ENCODE measurements around the gene MT1E. TPM values are rescaled to one million over a fixed set of nuclear protein-coding genes. Genes with fewer than 3 reads are reported as not detected.
"Not testable (repeated sequence)": the region's sequence is repeated elsewhere in the genome, so short reads cannot be mapped to it uniquely, and the experiment has no call there.

MT1E gene
- total and polyA plus RNA-seq, 12 donors, result 105 to 1,395 (median 413) TPM

DNA sequence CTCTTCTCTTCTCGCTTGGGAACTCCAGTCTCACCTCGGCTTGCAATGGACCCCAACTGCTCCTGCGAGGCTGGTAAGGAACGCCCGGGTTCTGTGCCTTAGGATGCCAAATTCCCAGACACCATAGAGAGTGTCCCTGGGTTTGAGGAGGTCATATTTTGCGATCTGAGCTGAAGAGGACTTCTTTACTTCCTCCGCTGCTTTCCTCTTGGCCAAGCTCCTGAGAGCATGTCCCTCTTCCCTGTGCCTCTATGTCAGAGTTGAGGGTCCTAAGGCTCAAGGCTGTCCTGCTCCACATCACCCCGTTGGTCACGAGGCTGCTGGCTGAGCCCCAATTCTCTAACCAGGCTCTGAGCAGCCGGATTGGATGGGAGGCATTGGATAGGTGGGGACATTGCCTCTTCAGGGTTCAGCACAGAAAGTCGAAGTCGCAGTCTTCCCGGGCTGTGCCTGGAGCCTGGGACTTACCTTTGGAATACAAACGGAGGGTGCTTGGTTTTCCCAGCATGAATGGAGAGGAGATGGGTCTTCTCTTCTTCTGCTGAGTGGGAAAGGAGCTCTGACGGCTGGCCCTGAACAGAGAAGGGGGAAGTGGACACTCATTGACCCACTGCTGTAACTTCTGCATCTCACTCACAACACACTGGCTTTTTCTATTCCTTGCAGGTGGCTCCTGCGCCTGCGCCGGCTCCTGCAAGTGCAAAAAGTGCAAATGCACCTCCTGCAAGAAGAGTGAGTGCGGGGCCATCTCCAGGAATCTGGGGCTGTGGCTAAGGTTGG, 44.4 kb downstream of the MT1E start:
- Histone ChIP-seq H3K27ac (no peak overlapping the region), H3K27me3 (peaks cover 10% of the 10 kb centered on the region), H3K4me1 (replicated peaks in 1 of 2) (peaks cover 0 to 7% of the 10 kb centered on the region in 2 donors), H3K9me3 (replicated peaks in 1 of 3) (no peaks in the 10 kb centered on the region), H3K36me3 (replicated peaks in 1 of 2) (no peaks in the 10 kb centered on the region), H3K4me3 (no peak overlapping the region)
- TF ChIP-seq POLR2A (IDR thresholded peaks at IDR 0.05), result no peak
- TF ChIP-seq CTCF (IDR thresholded peaks at IDR 0.05), result no peak
- 39 to 61% (median 44%) methylated on average over 18 to 19 of the region's 19 CpGs for WGBS, 4 donors
- intact Hi-C loops (cut with DNase I), result no loop called here
- DNase-seq, result no peak

GRCh38 chr16:56670620-56670934, 45.0 kb downstream of the MT1E start:
- Histone ChIP-seq H3K36me3 (replicated peaks in 1 of 2) (no peaks in the 10 kb centered on the region), H3K4me1 (replicated peaks in 1 of 2) (peaks cover 0 to 7% of the 10 kb centered on the region in 2 donors), H3K9me3 (replicated peaks in 1 of 3) (no peaks in the 10 kb centered on the region), H3K27me3 (peaks cover 10% of the 10 kb centered on the region), H3K4me3 (no peak overlapping the region), H3K27ac (no peak overlapping the region)
- intact Hi-C loops (cut with DNase I), result no loop called here
- 56 to 84% (median 73%) methylated on average over 2 of the region's 2 CpGs for WGBS, 4 donors
- no peak for DNase-seq
- no peak for TF ChIP-seq CTCF (IDR thresholded peaks at IDR 0.05)

- intact Hi-C loops (cut with DNase I); H3K36me3 ChIP-seq (replicated peaks in 1 of 2); H3K4me3 ChIP-seq; H3K9me3 ChIP-seq (replicated peaks in 1 of 3); DNase-seq; H3K27ac ChIP-seq: not testable (repeated sequence)
- H3K27me3 ChIP-seq, result peaks cover 10% of the 10 kb centered on the region
- H3K4me1 ChIP-seq (replicated peaks in 1 of 2), result peaks cover 0 to 10% of the 10 kb centered on the region in 2 donors
- WGBS, 4 donors, result 29 to 48% (median 36%) methylated on average over 2 of the region's 2 CpGs
These were observed 46.1 kb downstream of the MT1E start for GRCh38 chr16:56671691-56672090.

DNA sequence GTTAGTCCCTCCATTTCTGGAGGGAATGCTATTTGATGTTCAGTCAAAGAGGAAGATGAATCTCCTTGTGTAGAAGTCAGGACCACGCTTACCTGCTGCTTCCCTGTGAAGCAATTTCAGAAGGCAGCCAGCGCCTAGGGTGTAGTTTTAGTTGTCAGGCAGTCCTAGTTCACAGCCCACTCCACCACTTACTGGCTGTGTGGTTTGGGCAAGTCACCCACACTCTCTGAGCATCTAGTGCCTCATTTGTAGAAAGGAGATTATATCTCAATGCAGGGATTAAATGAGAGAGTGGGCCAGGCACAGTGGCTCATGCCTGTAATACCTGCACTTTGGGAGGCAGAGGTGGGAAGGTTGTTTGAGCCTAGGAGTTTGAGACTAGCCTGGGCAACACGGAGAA, 46.6 kb downstream of the MT1E start:
- intact Hi-C loops (cut with DNase I), result not testable (repeated sequence)
- 63 to 89% (median 80%) methylated on average over 3 of the region's 3 CpGs for WGBS, 4 donors
- H3K27me3 ChIP-seq, result peaks cover 10% of the 10 kb centered on the region

DNA sequence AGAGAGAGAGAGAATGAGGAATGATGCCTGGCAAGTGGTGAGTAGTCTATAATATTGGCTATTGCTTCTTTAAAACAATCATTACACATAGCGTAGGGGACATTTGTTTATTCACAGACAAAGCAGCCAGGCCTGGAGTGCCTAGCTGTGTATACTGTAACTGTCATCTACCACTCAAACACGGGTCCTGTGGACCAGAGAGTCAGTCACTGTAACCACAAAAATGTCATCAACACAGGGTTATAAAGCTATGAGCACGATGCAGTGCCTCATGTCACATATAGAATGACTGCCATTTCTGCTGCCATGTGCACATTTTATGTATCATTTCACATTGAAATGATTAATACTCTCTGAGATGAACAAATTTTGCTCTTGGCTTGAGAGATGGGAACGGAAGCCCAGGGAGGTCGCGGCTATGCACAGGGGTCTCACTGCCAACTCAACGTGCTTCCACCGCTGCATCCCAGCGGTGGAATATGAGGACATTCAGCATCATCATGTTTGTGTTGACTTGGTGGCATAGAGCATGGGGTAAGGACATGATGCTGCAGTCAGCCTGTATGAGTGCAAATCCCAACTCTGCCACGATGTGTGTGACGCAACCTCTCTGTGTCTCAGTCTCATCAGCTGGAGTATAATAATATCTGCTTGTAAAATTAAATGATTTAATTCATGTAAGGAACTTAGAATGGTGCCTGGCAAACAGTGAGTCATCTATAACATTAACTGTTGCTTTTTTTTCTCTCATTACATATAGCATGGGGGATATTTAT, 47.4 kb downstream of the MT1E start:
- H3K27me3 ChIP-seq, result peaks cover 8% of the 10 kb centered on the region
- 87 to 92% (median 90%) methylated on average over 11 of the region's 11 CpGs for WGBS, 4 donors

More for the DNA sequence above, 46.6 kb downstream of the MT1E start:
- not testable (repeated sequence) for H3K36me3 ChIP-seq (replicated peaks in 1 of 2); H3K9me3 ChIP-seq (replicated peaks in 1 of 3); H3K27ac ChIP-seq; DNase-seq; H3K4me3 ChIP-seq
- H3K4me1 ChIP-seq (replicated peaks in 1 of 2), result peaks cover 0 to 10% of the 10 kb centered on the region in 2 donors

More for the DNA sequence above, 47.4 kb downstream of the MT1E start:
- no peak for DNase-seq
- no peaks in the 10 kb centered on the region for H3K36me3 ChIP-seq (replicated peaks in 1 of 2)
- TF ChIP-seq CTCF (IDR thresholded peaks at IDR 0.05) (no peak), POLR2A (IDR thresholded peaks at IDR 0.05) (no peak)
- no peaks in the 10 kb centered on the region for H3K9me3 ChIP-seq (replicated peaks in 1 of 3)
- no peak overlapping the region for H3K27ac ChIP-seq
- peaks cover 0 to 8% of the 10 kb centered on the region in 2 donors for H3K4me1 ChIP-seq (replicated peaks in 1 of 2)
- intact Hi-C loops (cut with DNase I), result no loop called here
- H3K4me3 ChIP-seq, result no peak overlapping the region

All from adrenal gland (tissue), 12 donors.